ENCODE results near the gene ERC2.
A peak's percentile ranks its signal among the peaks of the same experiment; 100 is the strongest.

Gene ERC2

DNA sequence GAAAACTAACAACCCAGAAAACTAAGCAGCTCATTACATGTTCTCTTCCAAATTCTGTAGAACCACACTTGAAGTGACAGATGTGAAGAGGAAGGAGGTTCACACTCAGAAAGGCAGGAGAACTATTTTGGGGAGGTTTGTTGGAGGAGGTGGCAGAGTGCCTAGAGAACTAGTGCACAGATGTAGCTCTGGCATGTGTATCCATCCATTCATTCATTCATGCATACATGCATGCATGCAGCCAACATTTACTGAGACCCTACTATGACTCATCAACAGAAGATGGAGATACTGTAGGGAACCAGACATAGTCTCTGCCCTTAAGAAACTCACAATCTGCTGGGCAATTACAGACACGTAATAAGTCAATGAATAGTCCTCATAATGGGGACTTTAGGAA, 116.7 kb downstream of the ERC2 start:
- no peak for DNase-seq (ENCODE audit: low read depth)
- no peak overlapping the region for H3K4me3 ChIP-seq (ENCODE audit: low read depth, low read length)
- TF ChIP-seq CTCF (IDR thresholded peaks at IDR 0.05; ENCODE audit: low read depth, low read length) (no peak), MAX (IDR thresholded peaks at IDR 0.05; ENCODE audit: low read depth, low read length) (no peak), POLR2A (IDR thresholded peaks at IDR 0.05; ENCODE audit: extremely low read depth, insufficient read length) (no peak), MYC (IDR thresholded peaks at IDR 0.05; ENCODE audit: low read depth, low read length) (no peak)

GRCh38 chr3:56347219-56347871, 120.9 kb downstream of the ERC2 start:
- peak; percentile 63 for DNase-seq (ENCODE audit: low read depth)
- TF ChIP-seq CTCF (IDR thresholded peaks at IDR 0.05; ENCODE audit: low read depth, low read length) (peak; percentile 70), POLR2A (IDR thresholded peaks at IDR 0.05; ENCODE audit: extremely low read depth, insufficient read length) (no peak), MYC (IDR thresholded peaks at IDR 0.05; ENCODE audit: low read depth, low read length) (no peak)
- H3K4me3 ChIP-seq (ENCODE audit: low read depth, low read length) = no peak overlapping the region

DNA sequence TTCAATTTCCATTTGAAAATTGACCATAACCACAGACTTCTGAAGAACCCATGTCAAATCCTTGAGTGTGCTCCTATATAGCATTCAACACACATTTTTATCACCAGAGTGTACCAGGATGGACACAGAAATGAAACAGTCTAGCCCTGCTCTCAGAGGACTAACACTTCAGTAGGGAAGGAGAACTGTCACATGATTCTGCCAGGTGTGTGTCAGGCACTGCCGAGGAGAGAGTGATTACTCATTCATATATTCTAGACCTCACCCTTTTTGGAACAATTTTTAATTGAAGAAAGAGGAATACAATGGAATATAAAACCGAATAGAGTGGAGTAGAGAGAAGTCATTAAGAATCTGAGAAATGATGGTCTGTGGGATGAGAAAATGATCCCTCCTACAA, 125.8 kb downstream of the ERC2 start:
- DNase-seq (ENCODE audit: low read depth) = no peak
- TF ChIP-seq MAX (IDR thresholded peaks at IDR 0.05; ENCODE audit: low read depth, low read length) = no peak
- TF ChIP-seq MYC (IDR thresholded peaks at IDR 0.05; ENCODE audit: low read depth, low read length) = no peak
- no peak for TF ChIP-seq CTCF (IDR thresholded peaks at IDR 0.05; ENCODE audit: low read depth, low read length)
- no peak for TF ChIP-seq POLR2A (IDR thresholded peaks at IDR 0.05; ENCODE audit: extremely low read depth, insufficient read length)
- H3K4me3 ChIP-seq (ENCODE audit: low read depth, low read length) = no peak overlapping the region

DNA sequence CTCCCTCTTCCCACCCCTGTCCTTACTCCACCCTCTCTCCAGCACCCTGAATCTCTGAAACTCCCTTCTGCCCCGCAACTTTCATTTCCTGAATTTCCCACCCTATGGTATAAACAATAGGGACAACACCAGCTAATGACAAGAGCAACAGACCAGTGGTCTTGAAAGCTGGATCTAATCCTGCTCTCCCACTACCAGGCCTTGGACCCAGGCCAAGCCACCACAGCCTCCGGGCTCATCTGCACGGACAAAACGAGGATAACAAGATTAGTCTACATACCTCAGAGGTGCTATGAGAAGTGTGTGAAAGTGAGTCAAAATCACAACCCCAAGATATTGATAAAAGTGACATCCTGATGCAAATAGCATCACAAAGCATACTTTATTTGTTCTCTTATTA, 128.6 kb downstream of the ERC2 start:
- TF ChIP-seq POLR2A (IDR thresholded peaks at IDR 0.05; ENCODE audit: extremely low read depth, insufficient read length) (no peak), MAX (IDR thresholded peaks at IDR 0.05; ENCODE audit: low read depth, low read length) (no peak), MYC (IDR thresholded peaks at IDR 0.05; ENCODE audit: low read depth, low read length) (no peak), CTCF (IDR thresholded peaks at IDR 0.05; ENCODE audit: low read depth, low read length) (no peak)
- H3K4me3 ChIP-seq (ENCODE audit: low read depth, low read length) = no peak overlapping the region

DNA sequence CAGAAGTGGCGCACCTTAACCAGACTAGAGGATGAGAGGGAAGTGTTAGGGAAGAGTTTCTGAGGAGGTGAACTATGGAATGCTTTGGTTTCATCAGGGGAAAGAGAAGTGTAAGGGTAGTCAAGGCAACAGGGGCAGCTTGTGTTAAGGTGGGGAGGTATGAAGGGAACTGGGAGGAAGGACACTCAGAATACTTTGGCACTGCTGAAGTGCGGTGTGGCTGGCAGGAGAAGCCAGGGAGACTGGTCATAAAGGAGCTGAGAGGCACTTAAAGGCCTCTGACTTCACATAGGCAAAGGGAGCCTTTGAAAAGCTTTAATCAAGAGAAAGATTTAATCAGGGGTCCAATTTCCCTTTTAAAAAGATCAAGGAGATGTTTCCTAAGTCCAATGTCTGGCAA, 129.0 kb downstream of the ERC2 start:
- TF ChIP-seq MYC (IDR thresholded peaks at IDR 0.05; ENCODE audit: low read depth, low read length) = no peak
- no peak for TF ChIP-seq MAX (IDR thresholded peaks at IDR 0.05; ENCODE audit: low read depth, low read length)
- no peak for TF ChIP-seq POLR2A (IDR thresholded peaks at IDR 0.05; ENCODE audit: extremely low read depth, insufficient read length)
- TF ChIP-seq CTCF (IDR thresholded peaks at IDR 0.05; ENCODE audit: low read depth, low read length) = no peak
- H3K4me3 ChIP-seq (ENCODE audit: low read depth, low read length) = no peak overlapping the region
- DNase-seq (ENCODE audit: low read depth) = no peak

More for the DNA sequence above, 128.6 kb downstream of the ERC2 start:
- no peak for DNase-seq (ENCODE audit: low read depth)

GRCh38 chr3:56336023-56336422, 132.2 kb downstream of the ERC2 start:
- no peak for TF ChIP-seq CTCF (IDR thresholded peaks at IDR 0.05; ENCODE audit: low read depth, low read length)
- TF ChIP-seq MYC (IDR thresholded peaks at IDR 0.05; ENCODE audit: low read depth, low read length) = no peak
- TF ChIP-seq MAX (IDR thresholded peaks at IDR 0.05; ENCODE audit: low read depth, low read length) = no peak
- TF ChIP-seq POLR2A (IDR thresholded peaks at IDR 0.05; ENCODE audit: extremely low read depth, insufficient read length) = no peak
- H3K4me3 ChIP-seq (ENCODE audit: low read depth, low read length) = no peak overlapping the region
- DNase-seq (ENCODE audit: low read depth) = no peak

Data from NB4 (cell line).